ENCODE results near the gene ERBB2. TPM values are rescaled to one million over a fixed set of nuclear protein-coding genes. Genes with fewer than 3 reads are reported as not detected.

ERBB2 gene
- total and polyA plus RNA-seq, 7 experiments from 2014 or later: 0.39 to 10.5 (median 5.8) TPM

DNA sequence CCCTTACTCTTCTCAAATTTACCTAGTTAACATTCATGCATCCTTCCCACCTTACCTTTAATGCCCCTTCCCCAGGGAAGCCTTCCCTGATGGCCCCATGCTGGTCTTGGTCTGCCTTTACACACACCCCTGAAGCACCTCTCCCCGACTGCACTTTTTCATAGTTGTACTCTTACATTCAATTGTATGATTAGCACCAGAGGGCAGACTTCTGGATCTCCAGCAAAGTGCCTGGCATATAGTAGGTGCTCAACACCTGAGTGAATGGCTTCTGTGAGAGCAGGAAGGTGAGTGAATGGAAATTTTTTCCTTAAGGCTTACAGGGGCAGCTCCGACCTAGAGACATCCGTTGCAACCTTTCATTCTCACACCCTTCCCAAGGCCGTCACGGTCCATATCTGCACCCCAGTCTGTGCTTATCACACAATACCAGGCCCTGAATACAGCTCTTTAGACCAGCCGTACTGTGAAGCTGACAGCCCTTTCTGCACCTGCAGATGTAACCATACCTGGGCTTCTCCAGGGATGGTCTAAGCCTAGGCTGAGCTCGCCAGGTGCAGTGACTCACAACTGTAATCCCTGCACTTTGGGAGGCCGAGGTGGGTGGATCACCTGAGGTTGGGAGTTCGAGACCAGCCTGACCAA is 16.4 kb upstream of the ERBB2 start:
- no peak overlapping the region for H3K27ac ChIP-seq (ENCODE audit: low read depth, low read length)
- POLR2A ChIA-PET: interaction anchor here (0.6 to 1.1 kb wide), 2 partner anchors 8 to 431 kb away, joined by 4 to 8 read pairs; no protein-coding TSS in a partner anchor
- ATAC-seq (no peak), DNase-seq (no peak)
- no peaks in the 10 kb centered on the region for H3K9me3 ChIP-seq (ENCODE audit: control insufficient read depth in 2 of 3, low read length in 3 of 3)
- peaks cover 0 to 3% (median 0%) of the 10 kb centered on the region in 11 donors for H3K9me3 Mint-ChIP-seq
- peaks cover 30 to 53% (median 47%) of the 10 kb centered on the region in 7 donors for H3K4me1 Mint-ChIP-seq
- CTCF ChIA-PET: interaction anchor here (1.4 kb wide), 1 partner anchor 46 kb away, joined by 4 read pairs; the partner anchor contains the start of gene MIEN1
- H3K27me3 Mint-ChIP-seq: no peaks in the 10 kb centered on the region
- peaks cover 27 to 33% of the 10 kb centered on the region in 2 donors for H3K4me1 ChIP-seq (ENCODE audit: control insufficient read depth in 2 of 2, insufficient read depth in 2 of 2, low read length in 2 of 2)
- H3K36me3 Mint-ChIP-seq: peaks cover 10 to 36% (median 26%) of the 10 kb centered on the region in 5 donors
- peaks cover 0 to 13% (median 0%) of the 10 kb centered on the region in 3 experiments for H3K36me3 ChIP-seq (ENCODE audit: control insufficient read depth in 2 of 3, insufficient read depth in 3 of 3, low read length in 3 of 3)
- intact Hi-C loops (cut with micrococcal nuclease): no loop called here
- H3K4me3 Mint-ChIP-seq: no peak overlapping the region
- no peaks in the 10 kb centered on the region for H3K27me3 ChIP-seq (ENCODE audit: control insufficient read depth in 2 of 2, insufficient read depth in 2 of 2, low read length in 2 of 2)
- peak overlapping the region in 3 of 9 donors; percentile 29 to 68 (median 41) for H3K27ac Mint-ChIP-seq
- H3K4me3 ChIP-seq (ENCODE audit: low read length): no peak overlapping the region

DNA sequence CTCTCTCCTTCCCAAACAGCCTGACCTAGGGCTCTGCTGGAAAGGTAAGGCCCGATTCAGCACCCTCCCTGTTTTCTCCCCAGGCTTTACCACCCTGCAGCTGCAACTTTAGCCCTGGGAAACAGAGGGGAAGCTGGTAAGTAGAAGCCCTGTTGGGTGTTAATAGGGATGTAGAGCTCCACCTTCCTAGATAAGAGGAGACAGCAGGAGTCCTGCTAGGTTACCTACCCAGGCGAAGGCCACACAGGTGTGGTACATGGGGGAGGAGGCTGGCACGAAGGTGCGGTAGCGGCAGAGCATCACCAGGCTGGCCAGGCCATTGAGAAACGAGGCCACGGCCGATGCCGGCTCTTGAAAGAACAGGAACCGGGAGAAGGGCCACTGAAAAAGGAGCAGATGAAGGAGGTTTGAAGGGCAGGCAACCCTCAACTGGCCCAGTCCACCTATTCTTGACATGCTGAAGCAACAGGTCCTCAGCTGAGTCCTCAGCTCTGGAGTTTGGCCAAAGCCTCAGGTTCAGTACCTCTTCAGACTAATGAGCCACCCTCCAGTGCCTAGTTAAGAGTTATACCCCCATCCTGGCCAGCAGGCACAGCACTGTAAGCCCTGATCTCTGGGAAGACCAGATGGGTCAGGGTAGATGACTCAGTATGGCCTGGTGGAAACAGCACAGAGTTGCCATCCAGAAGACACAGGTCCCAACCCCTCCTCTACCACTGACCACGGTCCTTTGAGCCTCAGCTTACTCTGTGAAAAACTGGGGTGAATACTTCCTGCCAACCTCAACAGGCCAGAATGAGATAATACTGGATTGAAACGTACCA is 15.3 kb upstream of the ERBB2 start:
- H3K27me3 Mint-ChIP-seq: no peaks in the 10 kb centered on the region
- POLR2A ChIA-PET: interaction anchor here (1.1 kb wide), 1 partner anchor 7 kb away, joined by 4 read pairs; no protein-coding TSS in a partner anchor
- intact Hi-C loops (cut with micrococcal nuclease): loop anchor here in 1 of 2 donors (5.0 kb wide), 2 partner anchors 47 to 298 kb away; partner anchors contain the start of genes PSMD3 and STARD3

DNA sequence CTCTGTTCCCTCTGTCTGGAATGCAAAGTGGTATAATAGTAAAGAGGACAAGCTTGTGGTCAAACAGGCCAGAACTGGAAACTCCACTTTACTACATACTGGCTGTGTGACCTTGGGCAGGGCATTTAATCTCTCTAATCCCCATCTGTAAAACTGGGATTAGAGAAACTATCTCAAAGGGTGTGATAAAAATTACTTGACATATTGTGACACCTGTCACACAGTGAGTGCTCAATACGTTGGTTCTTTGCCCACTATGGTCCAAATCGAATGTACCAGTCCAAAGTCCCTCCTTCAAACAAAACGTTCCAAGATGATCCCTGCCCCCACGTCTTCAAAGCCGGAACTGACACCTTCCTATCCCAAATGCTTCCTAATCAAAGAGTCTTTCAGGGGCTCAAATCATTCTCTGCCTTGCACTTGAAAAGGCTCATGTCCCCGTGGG is 12.7 kb upstream of the ERBB2 start:
- intact Hi-C loops (cut with micrococcal nuclease): loop anchor here (1.0 to 5.0 kb wide), 4 partner anchors 8 to 295 kb away; partner anchors contain the start of genes MIEN1 (in 1 of the 2), PSMD3 (in 1 of the 2) and STARD3 (in 1 of the 2)

More for the DNA sequence above, 15.3 kb upstream of the ERBB2 start:
- Mint-ChIP-seq H3K27ac (peak overlapping the region in 2 of 9 donors; percentile 28 to 34), H3K36me3 (peaks cover 10 to 35% (median 26%) of the 10 kb centered on the region in 5 donors), H3K9me3 (peaks cover 0 to 6% (median 0%) of the 10 kb centered on the region in 11 donors), H3K4me1 (peaks cover 27 to 49% (median 42%) of the 10 kb centered on the region in 7 donors), H3K4me3 (no peak overlapping the region)
- no peaks in the 10 kb centered on the region for H3K27me3 ChIP-seq (ENCODE audit: control insufficient read depth in 2 of 2, insufficient read depth in 2 of 2, low read length in 2 of 2)
- no peak overlapping the region for H3K4me3 ChIP-seq (ENCODE audit: low read length)
- DNase-seq: no peak
- H3K36me3 ChIP-seq (ENCODE audit: control insufficient read depth in 2 of 3, insufficient read depth in 3 of 3, low read length in 3 of 3): peaks cover 0 to 13% (median 0%) of the 10 kb centered on the region in 3 experiments
- no peaks in the 10 kb centered on the region for H3K9me3 ChIP-seq (ENCODE audit: control insufficient read depth in 2 of 3, low read length in 3 of 3)
- CTCF ChIA-PET: interaction anchor here (1.4 kb wide), 1 partner anchor 45 kb away, joined by 4 read pairs; the partner anchor contains the start of gene MIEN1
- H3K4me1 ChIP-seq (ENCODE audit: control insufficient read depth in 2 of 2, insufficient read depth in 2 of 2, low read length in 2 of 2): peaks cover 27 to 28% of the 10 kb centered on the region in 2 donors
- no peak overlapping the region for H3K27ac ChIP-seq (ENCODE audit: low read depth, low read length)
- ATAC-seq: no peak

DNA sequence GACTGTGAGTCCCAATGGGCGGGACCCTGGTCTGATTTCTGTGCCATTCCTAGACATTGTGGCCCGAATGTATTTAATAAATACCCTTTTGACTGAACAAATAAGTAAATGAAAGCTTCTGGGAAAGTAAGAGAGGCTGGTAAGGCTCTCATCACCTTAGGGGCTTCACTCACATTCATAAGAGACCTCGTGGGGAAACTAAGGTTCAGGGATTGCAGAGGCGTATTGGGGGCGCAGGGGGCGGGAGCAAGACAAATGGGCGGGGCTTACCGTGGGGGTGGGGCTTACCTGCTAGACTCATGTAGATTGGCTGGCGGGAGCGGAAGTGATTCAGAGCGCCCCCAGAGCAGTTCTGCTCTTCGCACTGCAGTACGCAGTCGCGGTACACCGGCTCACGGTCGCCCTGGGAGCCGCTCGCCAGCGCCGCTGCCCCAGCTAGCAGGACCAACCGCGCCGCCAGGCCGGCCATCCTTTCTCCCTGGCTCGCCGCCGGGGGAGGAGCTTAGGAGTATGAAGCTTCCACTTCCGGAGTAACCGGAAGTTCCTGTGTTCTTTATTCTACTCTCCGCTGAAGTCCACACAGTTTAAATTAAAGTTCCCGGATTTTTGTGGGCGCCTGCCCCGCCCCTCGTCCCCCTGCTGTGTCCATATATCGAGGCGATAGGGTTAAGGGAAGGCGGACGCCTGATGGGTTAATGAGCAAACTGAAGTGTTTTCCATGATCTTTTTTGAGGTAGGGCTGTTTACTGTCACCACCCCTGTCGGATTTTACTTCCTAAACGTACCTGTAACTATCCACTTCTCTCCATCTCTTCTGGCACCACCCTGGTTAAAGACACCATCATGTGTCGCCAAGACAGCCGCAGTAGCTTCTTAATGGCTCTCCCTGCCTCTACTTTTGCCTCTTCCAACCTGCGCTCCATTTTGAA is 12.1 kb upstream of the ERBB2 start, which contains the start of gene PGAP3:
Gene PGAP3, minus strand, starts transcription at position 512 of the 929 bp plus-strand sequence. Its CDS starts 43 bp downstream, at position 469.
- ChIA-PET POLR2A (interaction anchor here (0.6 to 4.8 kb wide), 24 partner anchors 9 to 293 kb away, joined by 3 to 43 read pairs (median 5); partner anchors contain the start of genes ERBB2, MIEN1, PNMT and PSMD3), CTCF (interaction anchor here (0.5 to 2.4 kb wide), 7 partner anchors 9 to 1077 kb away, joined by 3 to 14 read pairs (median 3); no protein-coding TSS in a partner anchor)
- DNase-seq: peak; percentile 71 to 86 (median 83)
- H3K4me3 ChIP-seq (ENCODE audit: low read length): peak within 1 kb of the TSS; percentile 93
- Mint-ChIP-seq H3K9me3 (peaks cover 0 to 6% (median 0%) of the 10 kb centered on the region in 11 donors), H3K4me3 (peak within 1 kb of the TSS; percentile 87 to 99 (median 98)), H3K27me3 (no peaks in the 10 kb centered on the region), H3K27ac (peak within 1 kb of the TSS; percentile 93 to 99 (median 98)), H3K4me1 (peaks cover 19 to 32% (median 30%) of the 10 kb centered on the region in 7 donors), H3K36me3 (peaks cover 10 to 27% (median 17%) of the 10 kb centered on the region in 5 donors)
- intact Hi-C loops (cut with micrococcal nuclease): loop anchor here (1.0 to 5.0 kb wide), 8 partner anchors 9 to 294 kb away; partner anchors contain the start of genes MIEN1 (in 2 of the 2), STARD3 (in 2 of the 2), CDK12 (in 1 of the 2) and PSMD3 (in 1 of the 2)
- peak; percentile 95 for ATAC-seq
- H3K27me3 ChIP-seq (ENCODE audit: control insufficient read depth in 2 of 2, insufficient read depth in 2 of 2, low read length in 2 of 2): no peaks in the 10 kb centered on the region
- H3K4me1 ChIP-seq (ENCODE audit: control insufficient read depth in 2 of 2, insufficient read depth in 2 of 2, low read length in 2 of 2): peaks cover 8 to 18% of the 10 kb centered on the region in 2 donors
- no peaks in the 10 kb centered on the region for H3K9me3 ChIP-seq (ENCODE audit: control insufficient read depth in 2 of 3, low read length in 3 of 3)
- peak within 1 kb of the TSS; percentile 77 for H3K27ac ChIP-seq (ENCODE audit: low read depth, low read length)
- peaks cover 0 to 13% (median 0%) of the 10 kb centered on the region in 3 experiments for H3K36me3 ChIP-seq (ENCODE audit: control insufficient read depth in 2 of 3, insufficient read depth in 3 of 3, low read length in 3 of 3)

More for the DNA sequence above, 12.7 kb upstream of the ERBB2 start:
- no peak for ATAC-seq
- no peak for DNase-seq
- peak overlapping the region; percentile 87 to 99 (median 98) for H3K4me3 Mint-ChIP-seq
- ChIA-PET POLR2A (interaction anchor here (1.0 to 4.8 kb wide), 11 partner anchors 8 to 225 kb away, joined by 4 to 43 read pairs (median 7); partner anchors contain the start of genes PNMT and TCAP), CTCF (interaction anchor here (0.5 to 2.4 kb wide), 3 partner anchors 8 to 1077 kb away, joined by 3 to 14 read pairs (median 4); no protein-coding TSS in a partner anchor)
- H3K4me1 Mint-ChIP-seq: peaks cover 19 to 32% (median 30%) of the 10 kb centered on the region in 7 donors
- peaks cover 10 to 27% (median 23%) of the 10 kb centered on the region in 5 donors for H3K36me3 Mint-ChIP-seq
- Histone ChIP-seq H3K27ac (ENCODE audit: low read depth, low read length) (peak overlapping the region; percentile 77), H3K27me3 (ENCODE audit: control insufficient read depth in 2 of 2, insufficient read depth in 2 of 2, low read length in 2 of 2) (no peaks in the 10 kb centered on the region), H3K4me1 (ENCODE audit: control insufficient read depth in 2 of 2, insufficient read depth in 2 of 2, low read length in 2 of 2) (peaks cover 8 to 18% of the 10 kb centered on the region in 2 donors), H3K4me3 (ENCODE audit: low read length) (peak overlapping the region; percentile 93), H3K36me3 (ENCODE audit: control insufficient read depth in 2 of 3, insufficient read depth in 3 of 3, low read length in 3 of 3) (peaks cover 0 to 13% (median 0%) of the 10 kb centered on the region in 3 experiments), H3K9me3 (ENCODE audit: control insufficient read depth in 2 of 3, low read length in 3 of 3) (no peaks in the 10 kb centered on the region)
- peaks cover 0 to 6% (median 0%) of the 10 kb centered on the region in 11 donors for H3K9me3 Mint-ChIP-seq
- no peaks in the 10 kb centered on the region for H3K27me3 Mint-ChIP-seq
- H3K27ac Mint-ChIP-seq: peak overlapping the region; percentile 93 to 99 (median 98)

DNA sequence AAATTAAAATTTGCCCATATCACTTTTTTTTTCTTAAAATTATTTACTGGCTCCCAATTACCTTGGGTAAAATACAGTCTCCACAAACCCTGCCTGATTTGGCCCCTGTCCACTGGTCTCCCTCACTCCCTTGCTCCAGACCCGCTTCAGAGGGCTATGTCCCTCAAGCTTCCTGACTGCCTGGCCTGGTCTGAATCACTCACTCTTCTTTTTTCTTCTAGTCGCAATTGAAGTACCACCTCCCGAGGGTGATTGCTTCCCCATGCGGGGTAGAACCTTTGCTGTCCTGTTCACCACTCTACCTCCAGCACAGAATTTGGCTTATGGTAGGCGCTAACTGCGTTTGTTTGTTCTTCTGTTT is 11.4 kb upstream of the ERBB2 start:
- peak overlapping the region; percentile 77 for H3K27ac ChIP-seq (ENCODE audit: low read depth, low read length)
- ChIA-PET CTCF (interaction anchor here (1.0 to 2.4 kb wide), 5 partner anchors 10 to 67 kb away, joined by 3 to 14 read pairs (median 4); no protein-coding TSS in a partner anchor), POLR2A (interaction anchor here (0.6 to 4.8 kb wide), 21 partner anchors 9 to 177 kb away, joined by 3 to 43 read pairs (median 6); partner anchors contain the start of genes ERBB2, MIEN1, PNMT and TCAP)
- Mint-ChIP-seq H3K27ac (peak overlapping the region; percentile 93 to 99 (median 98)), H3K9me3 (peaks cover 0 to 6% (median 0%) of the 10 kb centered on the region in 11 donors), H3K4me3 (peak overlapping the region; percentile 87 to 99 (median 98)), H3K4me1 (peaks cover 19 to 32% (median 30%) of the 10 kb centered on the region in 7 donors), H3K27me3 (no peaks in the 10 kb centered on the region), H3K36me3 (peaks cover 6 to 22% (median 12%) of the 10 kb centered on the region in 5 donors)
- peak in 1 of 9 donors; percentile 10 for DNase-seq
- H3K4me1 ChIP-seq (ENCODE audit: control insufficient read depth in 2 of 2, insufficient read depth in 2 of 2, low read length in 2 of 2): peaks cover 8 to 18% of the 10 kb centered on the region in 2 donors
- peaks cover 0 to 13% (median 0%) of the 10 kb centered on the region in 3 experiments for H3K36me3 ChIP-seq (ENCODE audit: control insufficient read depth in 2 of 3, insufficient read depth in 3 of 3, low read length in 3 of 3)
- no peak for ATAC-seq
- H3K4me3 ChIP-seq (ENCODE audit: low read length): peak overlapping the region; percentile 93
- intact Hi-C loops (cut with micrococcal nuclease): loop anchor here (1.0 to 5.0 kb wide), 6 partner anchors 42 to 294 kb away; partner anchors contain the start of genes STARD3 (in 2 of the 2), CDK12 (in 1 of the 2), MIEN1 (in 1 of the 2) and PSMD3 (in 1 of the 2)
- H3K27me3 ChIP-seq (ENCODE audit: control insufficient read depth in 2 of 2, insufficient read depth in 2 of 2, low read length in 2 of 2): no peaks in the 10 kb centered on the region
- H3K9me3 ChIP-seq (ENCODE audit: control insufficient read depth in 2 of 3, low read length in 3 of 3): no peaks in the 10 kb centered on the region

Data from naive thymus-derived CD4-positive, alpha-beta T cell (primary cell).